Measurements from ENCODE around the gene ETFB.
"Not testable (repeated sequence)": the region's sequence is repeated elsewhere in the genome, so short reads cannot be mapped to it uniquely, and the experiment has no call there.

ETFB gene

GRCh38 chr19:51365965-51366388 lies at the start of gene ETFB:
Gene ETFB (minus strand): TSS chr19:51366388. CDS start chr19:51366326, 62 bp downstream.
- TF ChIP-seq CTCF (IDR thresholded peaks at IDR 0.05; ENCODE audit: insufficient read depth, missing control alignments), result no peak
- no peak for DNase-seq (ENCODE audit: insufficient read length, low spot score)
- no peak for FAIRE-seq

GRCh38 chr19:51415187-51415586 lies 49.0 kb upstream of the ETFB start:
- no peak for TF ChIP-seq CTCF (IDR thresholded peaks at IDR 0.05; ENCODE audit: insufficient read depth, missing control alignments)
- DNase-seq (ENCODE audit: insufficient read length, low spot score) (no peak), FAIRE-seq (no peak)

DNA sequence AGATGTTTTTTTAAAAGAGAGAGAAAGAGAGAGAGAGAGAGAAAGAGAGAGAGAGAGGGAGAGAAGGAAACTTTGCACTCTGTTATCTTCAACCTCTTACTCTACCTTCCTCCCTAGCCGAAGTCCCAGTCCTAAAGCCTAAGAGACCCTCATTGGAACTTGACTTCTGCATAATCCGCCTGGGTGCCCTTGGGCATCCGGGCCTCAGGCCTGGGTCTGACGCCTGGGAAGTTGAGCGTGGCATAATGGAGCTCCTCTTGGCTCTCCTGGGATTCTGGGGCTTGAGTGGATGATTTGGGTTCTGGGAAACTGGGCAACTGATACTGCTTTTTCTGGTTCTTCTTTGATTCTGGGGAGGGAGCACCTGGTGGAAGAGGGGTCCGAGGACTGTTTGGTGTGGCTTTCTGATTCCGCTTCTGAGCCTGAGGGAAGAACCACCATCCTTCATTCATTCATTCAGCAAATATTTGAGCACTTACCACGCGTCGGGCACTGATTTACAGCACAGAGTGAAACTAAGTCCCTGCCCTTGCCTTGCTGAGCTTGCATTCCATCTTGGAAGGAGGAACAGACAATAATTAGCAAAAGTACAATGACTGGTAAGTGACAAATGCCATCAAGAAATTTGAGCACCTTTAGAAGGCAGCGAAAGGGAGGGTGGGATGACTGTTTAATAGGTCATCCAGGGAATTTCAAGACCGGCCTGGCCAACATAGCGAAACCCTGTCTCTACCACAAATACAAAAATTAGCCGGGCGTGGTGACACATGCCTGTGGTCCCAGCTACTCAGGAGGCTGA lies 45.0 kb upstream of the ETFB start:
- no peak for TF ChIP-seq CTCF (IDR thresholded peaks at IDR 0.05; ENCODE audit: insufficient read depth, missing control alignments)
- no peak for FAIRE-seq

DNA sequence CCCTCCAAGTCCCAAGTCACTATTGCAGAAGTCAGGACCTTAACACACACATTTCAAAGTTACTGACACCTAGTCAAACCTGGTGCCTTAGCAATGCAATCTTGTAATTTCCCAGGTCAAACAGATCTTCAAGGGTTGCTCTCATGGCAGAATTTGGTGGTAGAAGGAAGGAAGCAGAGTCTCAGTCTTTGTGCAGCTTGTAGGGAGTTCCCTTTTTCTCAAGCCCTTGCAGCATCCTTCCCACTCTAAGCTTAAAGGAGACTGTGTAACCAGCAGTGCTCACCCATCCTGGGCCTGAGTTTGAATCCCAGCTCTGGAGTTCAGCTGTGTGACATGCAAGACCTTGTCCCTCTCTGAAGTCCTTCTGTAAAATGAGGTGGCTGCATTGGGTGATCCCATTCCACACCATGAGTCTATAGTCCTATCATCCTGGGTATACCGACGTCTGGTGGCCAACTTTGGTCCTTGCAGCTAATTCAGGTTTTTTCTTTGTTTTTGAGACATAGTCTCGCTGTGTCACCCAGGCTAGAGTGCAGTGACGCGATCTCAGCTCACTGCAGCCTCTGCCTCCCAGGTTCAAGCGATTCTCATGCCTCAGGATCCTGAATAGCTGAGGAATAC lies 41.4 kb upstream of the ETFB start:
- peak; percentile 50 for TF ChIP-seq CTCF (IDR thresholded peaks at IDR 0.05; ENCODE audit: insufficient read depth, missing control alignments)
- DNase-seq (ENCODE audit: insufficient read length, low spot score), result no peak
- FAIRE-seq, result no peak

More for the DNA sequence above, 45.0 kb upstream of the ETFB start:
- DNase-seq (ENCODE audit: insufficient read length, low spot score), result no peak

DNA sequence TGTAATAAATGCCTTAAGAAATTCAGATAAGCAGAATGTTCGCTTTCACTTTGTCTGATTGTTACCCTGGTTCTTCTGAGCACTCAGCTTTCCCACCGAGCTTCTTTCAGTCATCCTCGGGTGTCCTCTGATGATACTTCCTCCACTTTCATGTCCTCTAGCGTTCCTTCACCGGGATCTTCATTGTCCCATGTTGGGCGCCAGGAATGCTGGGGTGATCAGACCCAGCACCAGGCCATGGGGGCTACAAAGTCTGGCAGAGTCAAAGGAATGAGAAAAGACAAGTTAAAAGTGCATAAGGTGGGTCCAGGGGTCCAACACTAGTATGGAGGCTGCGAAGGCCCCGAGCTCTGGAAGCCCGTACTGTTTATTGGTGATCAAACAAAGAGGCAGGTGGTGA lies 35.9 kb upstream of the ETFB start:
- no peak for FAIRE-seq
- no peak for DNase-seq (ENCODE audit: insufficient read length, low spot score)
- TF ChIP-seq CTCF (IDR thresholded peaks at IDR 0.05; ENCODE audit: insufficient read depth, missing control alignments), result no peak

- not testable (repeated sequence) for DNase-seq (ENCODE audit: insufficient read length, low spot score); FAIRE-seq
Measured at GRCh38 chr19:51399936-51400335, 33.7 kb upstream of the ETFB start.

DNA sequence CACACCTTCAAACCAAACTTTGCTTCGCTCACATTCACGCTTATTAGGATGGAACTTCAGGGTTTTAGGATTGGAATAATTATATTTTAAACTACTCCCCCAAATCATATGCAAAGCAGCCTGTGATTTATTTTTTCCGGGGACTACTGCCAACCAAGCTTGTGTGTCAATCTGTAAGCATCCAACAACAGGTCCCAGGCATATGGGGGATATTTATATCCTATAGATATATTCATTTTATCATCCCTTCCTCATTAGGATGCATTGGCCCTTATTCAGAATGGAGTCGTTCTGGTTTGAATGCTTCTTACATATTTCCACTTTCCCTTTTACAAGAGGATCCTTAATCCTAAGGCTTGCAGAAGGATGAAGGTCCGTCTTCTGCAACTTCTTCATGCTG lies 33.0 kb upstream of the ETFB start:
- no peak for FAIRE-seq
- no peak for DNase-seq (ENCODE audit: insufficient read length, low spot score)
- TF ChIP-seq CTCF (IDR thresholded peaks at IDR 0.05; ENCODE audit: insufficient read depth, missing control alignments), result no peak
